Erythroblast (primary cell): ENCODE measurements around the gene ARHGEF35.
"Not testable (repeated sequence)": the region's sequence is repeated elsewhere in the genome, so short reads cannot be mapped to it uniquely, and the experiment has no call there.

ENCODE experiments used
- GATA1 ChIP-seq: IDR thresholded peaks from 2 replicates; pipeline ENCODE4 v1.6.1; 2011; ENCODE audit warnings: low read depth, mild to moderate bottlenecking, control low read depth, low read length, moderate library complexity
- POLR2A ChIP-seq: IDR thresholded peaks from 2 replicates; pipeline ENCODE4 v1.6.1; 2011; ENCODE audit warnings: mild to moderate bottlenecking, low read length

- not testable (repeated sequence) for TF ChIP-seq POLR2A, GATA1
Observed at GRCh38 chr7:144193782-144194181, 1.9 kb downstream of the ARHGEF35 start.
